ENCODE measurements around the gene FRAS1. TPM values are rescaled to one million over a fixed set of nuclear protein-coding genes. Genes with fewer than 3 reads are reported as not detected.

FRAS1 gene
- total and polyA plus RNA-seq, 2 donors (not counting 3 experiments of a cell fraction or from before 2014, with no cell fraction given) = 1.4 to 3.6 TPM

DNA sequence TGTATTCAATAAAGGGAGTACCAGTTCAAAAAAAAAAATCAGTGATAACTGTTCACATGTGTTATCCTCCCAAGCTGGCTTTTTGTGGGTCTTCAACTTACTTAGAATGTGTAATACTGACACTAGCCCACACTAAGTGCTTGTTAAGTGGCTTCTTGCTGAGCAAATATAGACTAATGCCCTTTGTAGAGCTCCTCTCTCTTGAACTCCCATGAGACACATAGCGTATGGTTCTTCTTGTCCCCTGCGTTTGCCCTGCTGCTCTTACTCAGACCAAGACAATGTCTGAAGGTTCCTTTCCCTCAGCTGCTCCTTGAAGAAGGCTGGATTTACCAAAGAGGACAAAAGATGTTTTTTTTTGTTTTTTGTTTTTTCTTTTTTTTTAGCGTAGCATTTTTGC lies 110.9 kb downstream of the FRAS1 start:
- H3K27me3 ChIP-seq (ENCODE audit: control insufficient read depth in 2 of 2, insufficient read depth in 2 of 2, low read length in 2 of 2) = no peaks in the 10 kb centered on the region
- dilution Hi-C loops (cut with MboI; ENCODE audit: extremely low pct_ligation_motif_present, low sequenced_read_pairs) = no loop called here
- CTCF ChIA-PET = no interaction called here
- no peak overlapping the region for H3K27ac ChIP-seq (ENCODE audit: insufficient read depth, low read depth, low read length)
- intact Hi-C loops (cut with micrococcal nuclease) = no loop called here
- POLR2A ChIA-PET = no interaction called here
- no peak overlapping the region for H3K9ac ChIP-seq (replicated peaks; ENCODE audit: extremely low read depth, insufficient read depth, low read length)
- no peak overlapping the region for H3K4me2 ChIP-seq (ENCODE audit: insufficient read depth, low read length)
- H3K9me1 ChIP-seq (replicated peaks; ENCODE audit: control insufficient read depth, extremely low read depth, insufficient read depth, low read length) = no peaks in the 10 kb centered on the region
- H3K79me2 ChIP-seq (ENCODE audit: control insufficient read depth, insufficient read depth, low read length) = no peaks in the 10 kb centered on the region
- no peak for DNase-seq (ENCODE audit: low read depth, low spot score)
- BruUV-seq (replicated peaks) = no TSS peak
- no peak overlapping the region for H2AFZ ChIP-seq (ENCODE audit: low read depth, low read length)
- no peaks in the 10 kb centered on the region for H3K36me3 ChIP-seq (ENCODE audit: control insufficient read depth in 2 of 2, extremely low read depth in 1 of 2, insufficient read depth in 2 of 2, low read length in 2 of 2)
- no peaks in the 10 kb centered on the region for H4K20me1 ChIP-seq (replicated peaks; ENCODE audit: control insufficient read depth, extremely low read depth, insufficient read depth, low read length)
- H3K4me1 ChIP-seq (ENCODE audit: control insufficient read depth, extremely low read depth, insufficient read depth, low read length) = no peaks in the 10 kb centered on the region
- no peak for FAIRE-seq
- TF ChIP-seq EZH2 (IDR thresholded peaks at IDR 0.05; ENCODE audit: borderline replicate concordance, low read depth, low read length, severe bottlenecking) (no peak), JUN (IDR thresholded peaks at IDR 0.05; ENCODE audit: borderline replicate concordance, insufficient read depth, insufficient read length, low read depth) (no peak), POLR2AphosphoS5 (IDR thresholded peaks at IDR 0.05; ENCODE audit: insufficient read depth, low read depth, low read length) (no peak)
- no peaks in the 10 kb centered on the region for H3K9me3 ChIP-seq (replicated peaks; ENCODE audit: control insufficient read depth, insufficient read depth, low read length)
- no peak overlapping the region for H3K4me3 ChIP-seq (replicated peaks in 1 of 3; ENCODE audit: insufficient read depth in 1 of 3, low read depth in 1 of 3, low read length in 3 of 3)

DNA sequence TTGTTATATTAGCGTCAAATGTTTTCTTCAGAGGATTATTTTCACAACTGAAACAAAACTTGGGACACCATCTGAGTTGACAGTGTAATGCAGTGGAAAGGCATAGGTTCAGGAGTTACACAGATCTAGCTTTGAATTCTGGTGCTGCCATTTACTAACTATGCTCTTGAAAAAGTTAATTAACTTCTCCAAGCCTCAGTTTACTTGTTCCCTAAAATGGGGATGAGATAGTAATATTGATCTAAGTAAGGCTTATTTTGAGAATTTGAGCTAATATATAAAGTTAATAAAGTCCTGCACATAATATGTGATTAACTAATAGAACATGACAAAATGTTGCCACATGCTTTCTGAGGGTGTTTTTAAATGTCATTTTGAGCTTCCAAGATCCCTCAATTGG lies 112.6 kb downstream of the FRAS1 start:
- ChIA-PET CTCF (interaction anchor here (1.3 kb wide), 1 partner anchor 25 kb away, joined by 3 read pairs; no protein-coding TSS in a partner anchor), POLR2A (no interaction called here)
- Histone ChIP-seq H3K79me2 (ENCODE audit: control insufficient read depth, insufficient read depth, low read length) (no peaks in the 10 kb centered on the region), H3K27me3 (ENCODE audit: control insufficient read depth in 2 of 2, insufficient read depth in 2 of 2, low read length in 2 of 2) (no peaks in the 10 kb centered on the region), H3K9me3 (replicated peaks; ENCODE audit: control insufficient read depth, insufficient read depth, low read length) (no peaks in the 10 kb centered on the region), H3K9ac (replicated peaks; ENCODE audit: extremely low read depth, insufficient read depth, low read length) (no peak overlapping the region), H2AFZ (ENCODE audit: low read depth, low read length) (no peak overlapping the region), H3K27ac (ENCODE audit: insufficient read depth, low read depth, low read length) (no peak overlapping the region), H3K4me3 (replicated peaks in 1 of 3; ENCODE audit: insufficient read depth in 1 of 3, low read depth in 1 of 3, low read length in 3 of 3) (no peak overlapping the region), H3K36me3 (ENCODE audit: control insufficient read depth in 2 of 2, extremely low read depth in 1 of 2, insufficient read depth in 2 of 2, low read length in 2 of 2) (no peaks in the 10 kb centered on the region), H3K4me2 (ENCODE audit: insufficient read depth, low read length) (no peak overlapping the region), H4K20me1 (replicated peaks; ENCODE audit: control insufficient read depth, extremely low read depth, insufficient read depth, low read length) (no peaks in the 10 kb centered on the region), H3K9me1 (replicated peaks; ENCODE audit: control insufficient read depth, extremely low read depth, insufficient read depth, low read length) (no peaks in the 10 kb centered on the region), H3K4me1 (ENCODE audit: control insufficient read depth, extremely low read depth, insufficient read depth, low read length) (no peaks in the 10 kb centered on the region)
- dilution Hi-C loops (cut with MboI; ENCODE audit: extremely low pct_ligation_motif_present, low sequenced_read_pairs) = no loop called here
- FAIRE-seq (no peak), DNase-seq (ENCODE audit: low read depth, low spot score) (no peak)
- TF ChIP-seq EZH2 (IDR thresholded peaks at IDR 0.05; ENCODE audit: borderline replicate concordance, low read depth, low read length, severe bottlenecking) (no peak), POLR2AphosphoS5 (IDR thresholded peaks at IDR 0.05; ENCODE audit: insufficient read depth, low read depth, low read length) (no peak), MYC (IDR thresholded peaks at IDR 0.05; ENCODE audit: low read depth, low read length) (no peak)
- intact Hi-C loops (cut with micrococcal nuclease) = no loop called here
- BruUV-seq (replicated peaks) = no TSS peak

Data from endothelial cell of umbilical vein (primary cell).